Mesendoderm (in vitro differentiated cells): ENCODE results near the gene CAT.

Experiments used
- DNase-seq: peaks from one replicate; pipeline ENCODE4 v3.0.0; 2013
- H2AK5ac ChIP-seq: 2 replicates; pipeline ENCODE4 v1.6.1; 2013; ENCODE audit warnings: low read length, inconsistent platforms
- H2BK120ac ChIP-seq: 2 replicates; pipeline ENCODE4 v1.6.1; 2013; ENCODE audit warnings: low read depth, mild to moderate bottlenecking, low read length, moderate library complexity, mixed read lengths
- H2BK15ac ChIP-seq: replicated peaks from 2 replicates; pipeline ENCODE4 v1.6.1; 2013; ENCODE audit warnings: low read depth, mild to moderate bottlenecking, moderate library complexity
- H2BK5ac ChIP-seq: 2 replicates; pipeline ENCODE4 v1.6.1; 2013; ENCODE audit warnings: low read length, inconsistent platforms
- H3K18ac ChIP-seq: 2 replicates; pipeline ENCODE4 v1.6.1; 2013; ENCODE audit warnings: mild to moderate bottlenecking, low read length, mixed read lengths
- H3K23ac ChIP-seq: one replicate; pipeline ENCODE4 v1.6.1; 2013; ENCODE audit warnings: low read length
- H3K27ac ChIP-seq: 2 replicates; pipeline ENCODE4 v1.5.1; 2013; ENCODE audit warnings: low read depth, mild to moderate bottlenecking, inconsistent platforms, low read length, moderate library complexity
- H3K27me3 ChIP-seq: 2 replicates; pipeline ENCODE4 v1.6.1; 2013; ENCODE audit warnings: low read length, control low read depth, mild to moderate bottlenecking, inconsistent platforms; ENCODE audit not compliant: insufficient read depth, poor library complexity
- H3K36me3 ChIP-seq: 2 replicates; pipeline ENCODE4 v1.6.1; 2013; ENCODE audit warnings: low read length, inconsistent platforms; ENCODE audit not compliant: control insufficient read depth, insufficient read depth
- H3K4ac ChIP-seq: one replicate; pipeline ENCODE4 v1.6.1; 2013; ENCODE audit warnings: low read depth, mild to moderate bottlenecking, low read length, moderate library complexity
- H3K4me1 ChIP-seq: 2 replicates; pipeline ENCODE4 v1.6.1; 2013; ENCODE audit warnings: low read depth, low read length, inconsistent platforms; ENCODE audit not compliant: control insufficient read depth
- H3K4me2 ChIP-seq: 2 replicates; pipeline ENCODE4 v1.6.1; 2013; ENCODE audit warnings: low read length
- H3K4me3 ChIP-seq: 2 replicates; pipeline ENCODE4 v1.5.1; 2013; ENCODE audit warnings: mild to moderate bottlenecking, low read length
- H3K56ac ChIP-seq: one replicate; pipeline ENCODE4 v1.6.1; 2013; ENCODE audit warnings: low read length
- H3K79me1 ChIP-seq: 2 replicates; pipeline ENCODE4 v1.6.1; 2013; ENCODE audit warnings: low read length, inconsistent platforms
- H3K79me2 ChIP-seq: 2 replicates; pipeline ENCODE4 v1.6.1; 2013; ENCODE audit warnings: mild to moderate bottlenecking, low read length; ENCODE audit not compliant: control insufficient read depth, insufficient read depth
- H3K9ac ChIP-seq: 2 replicates; pipeline ENCODE4 v1.6.1; 2013; ENCODE audit warnings: low read length, inconsistent platforms
- H4K5ac ChIP-seq: one replicate; pipeline ENCODE4 v1.6.1; 2013; ENCODE audit warnings: low read length
- H4K8ac ChIP-seq: one replicate; pipeline ENCODE4 v1.6.1; 2013; ENCODE audit warnings: low read depth, mild to moderate bottlenecking, control low read depth, low read length, moderate library complexity
- WGBS: extraction: QIAGEN DNeasy Blood & Tissue Kit; methylation state at CpG from one replicate; pipeline ENCODE4 v1.1.7; 2013; ENCODE audit warnings: low lambda C conversion rate, missing lambda C conversion rate; ENCODE audit not compliant: insufficient coverage; ENCODE audit errors: extremely low coverage; 5-methylcytosine and 5-hydroxymethylcytosine counted together

CAT gene

DNA sequence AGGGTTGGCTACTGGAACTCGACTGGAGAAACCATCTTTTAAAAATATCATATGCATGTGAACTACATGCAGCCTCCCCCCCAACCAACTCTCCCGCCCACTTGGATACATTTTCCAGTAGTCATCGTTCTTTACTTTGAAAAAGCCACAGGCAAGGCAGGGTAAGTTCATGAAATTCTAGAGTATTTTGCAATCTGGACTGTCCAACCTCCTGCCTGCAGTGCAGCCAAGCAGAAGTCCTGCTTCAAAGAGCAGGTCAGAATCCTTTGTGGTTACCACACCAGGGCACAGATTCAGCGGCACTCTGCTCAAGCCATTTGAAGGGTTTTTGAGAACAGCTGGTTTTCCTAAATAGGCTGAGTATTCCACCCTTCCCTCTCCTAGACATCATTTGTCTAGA, 62.8 kb downstream of the CAT start:
- H4K5ac ChIP-seq, result no peak overlapping the region
- H3K79me2 ChIP-seq, result no peaks in the 10 kb centered on the region
- no peak overlapping the region for H3K4me3 ChIP-seq
- DNase-seq, result no peak
- H2AK5ac ChIP-seq, result no peak overlapping the region
- H3K27me3 ChIP-seq, result no peaks in the 10 kb centered on the region
- no peaks in the 10 kb centered on the region for H3K36me3 ChIP-seq
- H3K9ac ChIP-seq, result no peak overlapping the region
- H3K79me1 ChIP-seq, result no peaks in the 10 kb centered on the region
- no peak overlapping the region for H4K8ac ChIP-seq
- no peak overlapping the region for H3K56ac ChIP-seq
- H3K18ac ChIP-seq, result no peak overlapping the region
- no peak overlapping the region for H3K4me2 ChIP-seq
- no peak overlapping the region for H3K4ac ChIP-seq
- H2BK120ac ChIP-seq, result no peak overlapping the region
- H3K4me1 ChIP-seq, result no peaks in the 10 kb centered on the region
- no CpG with 5 or more reads among the region's 4 CpGs for WGBS
- no peak overlapping the region for H2BK15ac ChIP-seq
- H3K27ac ChIP-seq, result no peak overlapping the region
- no peak overlapping the region for H3K23ac ChIP-seq
- H2BK5ac ChIP-seq, result no peak overlapping the region

DNA sequence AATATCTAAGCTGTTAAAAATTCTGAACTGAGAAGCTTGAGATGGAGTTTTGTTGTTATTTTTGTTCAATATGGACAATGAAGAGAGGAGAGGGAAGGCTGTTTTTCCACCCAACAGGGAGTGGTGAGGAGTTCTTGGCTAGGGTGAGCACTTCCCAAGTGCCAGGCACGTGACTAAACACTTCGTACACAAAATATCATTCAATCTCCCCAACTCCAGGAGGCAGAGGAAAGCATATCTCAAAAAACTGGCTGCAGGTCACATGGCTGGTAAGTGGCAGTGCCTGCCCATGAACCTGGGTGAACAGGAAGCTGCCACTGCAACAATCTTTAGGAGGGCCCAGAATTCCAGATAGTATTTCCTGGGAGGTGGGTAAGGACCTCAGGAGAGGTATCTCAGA, 63.2 kb downstream of the CAT start:
- no peak overlapping the region for H3K56ac ChIP-seq
- H2BK15ac ChIP-seq, result no peak overlapping the region
- H4K8ac ChIP-seq, result no peak overlapping the region
- no peak overlapping the region for H4K5ac ChIP-seq
- H3K23ac ChIP-seq, result no peak overlapping the region
- no peak overlapping the region for H3K18ac ChIP-seq
- DNase-seq, result no peak
- H3K4me2 ChIP-seq, result no peak overlapping the region
- no peak overlapping the region for H2BK120ac ChIP-seq
- H3K79me1 ChIP-seq, result no peaks in the 10 kb centered on the region
- H2BK5ac ChIP-seq, result no peak overlapping the region
- H3K27ac ChIP-seq, result no peak overlapping the region
- H2AK5ac ChIP-seq, result no peak overlapping the region
- no peaks in the 10 kb centered on the region for H3K4me1 ChIP-seq
- no peak overlapping the region for H3K9ac ChIP-seq
- no peaks in the 10 kb centered on the region for H3K27me3 ChIP-seq
- H3K36me3 ChIP-seq, result no peaks in the 10 kb centered on the region
- no CpG with 5 or more reads among the region's 2 CpGs for WGBS
- no peaks in the 10 kb centered on the region for H3K79me2 ChIP-seq
- H3K4me3 ChIP-seq, result no peak overlapping the region
- H3K4ac ChIP-seq, result no peak overlapping the region

DNA sequence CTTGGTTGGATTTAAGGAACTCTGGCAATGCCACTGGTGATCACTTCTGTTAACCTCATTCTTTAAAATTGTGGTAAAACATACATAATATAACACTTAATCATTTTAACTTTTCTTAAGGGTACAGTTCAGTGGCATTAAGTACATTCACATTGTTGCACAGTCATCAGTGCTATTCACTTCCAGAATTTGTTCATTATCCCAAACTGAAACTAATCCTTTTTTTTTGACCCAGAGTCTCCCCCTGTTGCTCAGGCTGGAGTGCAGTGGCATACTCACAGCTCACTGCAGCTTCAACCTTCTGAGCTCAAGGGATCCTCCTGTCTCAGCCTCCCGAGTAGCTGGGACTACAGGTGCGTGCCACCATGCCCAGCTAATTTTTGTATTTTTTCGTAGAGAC, 64.2 kb downstream of the CAT start:
- Histone ChIP-seq H2BK15ac (no peak overlapping the region), H4K5ac (no peak overlapping the region), H3K27ac (no peak overlapping the region), H2BK120ac (no peak overlapping the region), H2BK5ac (no peak overlapping the region), H3K4me1 (no peaks in the 10 kb centered on the region), H4K8ac (no peak overlapping the region), H3K4me3 (no peak overlapping the region), H3K4me2 (no peak overlapping the region), H2AK5ac (no peak overlapping the region), H3K23ac (no peak overlapping the region), H3K18ac (no peak overlapping the region), H3K27me3 (no peaks in the 10 kb centered on the region), H3K4ac (no peak overlapping the region), H3K36me3 (no peaks in the 10 kb centered on the region), H3K56ac (no peak overlapping the region), H3K79me1 (no peaks in the 10 kb centered on the region), H3K79me2 (no peaks in the 10 kb centered on the region), H3K9ac (no peak overlapping the region)
- DNase-seq, result no peak
- no CpG with 5 or more reads among the region's 3 CpGs for WGBS

DNA sequence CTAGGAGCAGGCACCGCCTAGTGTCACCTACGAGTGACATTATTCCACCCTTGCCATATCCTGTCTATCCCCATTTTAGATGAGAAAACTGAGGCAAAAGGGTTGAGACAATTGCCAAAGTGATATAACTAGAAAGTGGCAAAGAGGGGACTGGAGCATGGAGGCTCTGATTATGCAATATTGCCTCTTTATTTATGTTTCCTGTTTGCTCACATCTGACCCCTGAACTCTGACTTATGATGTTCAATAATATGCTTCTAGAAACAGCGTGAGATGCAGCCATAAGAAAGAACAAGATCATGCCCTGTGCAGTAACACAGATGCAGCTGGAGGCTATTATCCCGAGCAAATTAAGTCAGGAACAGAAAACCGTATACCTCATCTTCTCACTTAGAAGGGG, 67.1 kb downstream of the CAT start:
- Histone ChIP-seq H3K4ac (no peak overlapping the region), H3K18ac (no peak overlapping the region), H2BK15ac (no peak overlapping the region), H3K4me2 (no peak overlapping the region), H3K4me1 (no peaks in the 10 kb centered on the region), H4K5ac (no peak overlapping the region), H3K36me3 (no peaks in the 10 kb centered on the region), H3K9ac (no peak overlapping the region), H3K79me2 (no peaks in the 10 kb centered on the region), H2BK120ac (no peak overlapping the region), H3K4me3 (no peak overlapping the region), H3K27ac (no peak overlapping the region), H3K79me1 (no peaks in the 10 kb centered on the region), H3K27me3 (no peaks in the 10 kb centered on the region), H2BK5ac (no peak overlapping the region), H4K8ac (no peak overlapping the region), H3K56ac (no peak overlapping the region), H2AK5ac (no peak overlapping the region), H3K23ac (no peak overlapping the region)
- WGBS, result no CpG with 5 or more reads among the region's 5 CpGs
- no peak for DNase-seq

DNA sequence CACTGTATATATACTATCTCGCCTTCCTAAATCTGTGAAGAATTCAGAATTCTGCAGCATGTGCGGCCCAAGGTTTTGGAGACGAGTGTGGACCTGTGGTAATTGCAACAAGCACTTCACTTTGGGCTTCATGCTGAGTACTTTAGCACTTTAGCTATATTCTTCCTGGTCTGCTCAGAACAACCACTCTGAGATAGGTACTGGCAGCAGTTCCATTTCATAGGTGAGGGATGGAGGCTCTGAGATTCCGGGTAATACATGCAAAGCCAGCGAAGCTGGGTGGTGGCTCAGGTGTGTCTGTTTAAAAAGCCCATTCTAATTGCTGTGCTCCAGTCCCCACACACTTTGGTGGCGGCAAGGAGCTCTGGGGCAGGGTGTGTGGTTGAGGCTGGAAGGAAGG, 68.4 kb downstream of the CAT start:
- Histone ChIP-seq H3K4ac (no peak overlapping the region), H3K79me1 (no peaks in the 10 kb centered on the region), H3K9ac (no peak overlapping the region), H3K27ac (no peak overlapping the region), H3K27me3 (no peaks in the 10 kb centered on the region), H4K8ac (no peak overlapping the region), H3K36me3 (no peaks in the 10 kb centered on the region), H2BK5ac (no peak overlapping the region), H3K79me2 (no peaks in the 10 kb centered on the region), H3K23ac (no peak overlapping the region), H3K4me3 (no peak overlapping the region), H2AK5ac (no peak overlapping the region), H3K4me1 (no peaks in the 10 kb centered on the region), H3K56ac (no peak overlapping the region), H2BK120ac (no peak overlapping the region), H3K18ac (no peak overlapping the region), H3K4me2 (no peak overlapping the region), H2BK15ac (no peak overlapping the region), H4K5ac (no peak overlapping the region)
- WGBS, result no CpG with 5 or more reads among the region's 6 CpGs
- no peak for DNase-seq

DNA sequence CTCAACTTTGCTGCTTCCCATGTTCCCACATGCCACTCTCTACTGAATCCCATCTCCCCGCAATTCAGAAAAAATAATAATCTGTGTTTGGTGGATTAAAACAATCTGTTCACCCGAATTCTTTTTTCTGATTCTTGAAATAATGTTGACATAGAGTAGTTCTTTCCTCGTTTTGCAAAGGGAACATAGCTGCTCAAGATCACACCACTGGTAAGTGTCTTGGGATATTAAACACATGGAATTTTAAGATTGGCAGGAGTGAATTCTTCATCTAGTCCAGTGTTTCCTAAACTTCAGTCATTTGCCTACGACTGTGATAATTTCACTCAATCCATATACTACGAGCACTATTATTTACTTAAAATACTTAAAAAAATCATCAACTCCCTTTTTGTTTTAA, 68.9 kb downstream of the CAT start:
- WGBS, result 100% methylated on average over 2 of the region's 5 CpGs
- no peak overlapping the region for H3K4me3 ChIP-seq
- no peak overlapping the region for H4K8ac ChIP-seq
- H2BK15ac ChIP-seq, result no peak overlapping the region
- no peak overlapping the region for H3K18ac ChIP-seq
- H2BK120ac ChIP-seq, result no peak overlapping the region
- H2AK5ac ChIP-seq, result no peak overlapping the region
- no peak overlapping the region for H3K9ac ChIP-seq
- H3K79me1 ChIP-seq, result no peaks in the 10 kb centered on the region
- no peak overlapping the region for H3K4me2 ChIP-seq
- H2BK5ac ChIP-seq, result no peak overlapping the region
- H3K4me1 ChIP-seq, result no peaks in the 10 kb centered on the region
- no peak for DNase-seq
- H3K27ac ChIP-seq, result no peak overlapping the region
- H3K79me2 ChIP-seq, result no peaks in the 10 kb centered on the region
- H3K27me3 ChIP-seq, result no peaks in the 10 kb centered on the region
- H4K5ac ChIP-seq, result no peak overlapping the region
- H3K36me3 ChIP-seq, result no peaks in the 10 kb centered on the region
- H3K23ac ChIP-seq, result no peak overlapping the region
- H3K4ac ChIP-seq, result no peak overlapping the region
- no peak overlapping the region for H3K56ac ChIP-seq
